HCT116 (cell line): ENCODE data around the gene WNK2. TPM values are rescaled to one million over a fixed set of nuclear protein-coding genes. Genes with fewer than 3 reads are reported as not detected.

ENCODE experiments used
- ATAC-seq: fragments of 200-7000 bp; cut with Tn5 transposase; 2 replicates; pipeline ENCODE4 v1.9.1; 2020; ENCODE audit warnings: mild to moderate bottlenecking, moderate library complexity
- BruUV-seq: library from RNA; stranded (reverse); fragments of 400-500 nt; replicated peaks from 2 replicates; lab custom pipeline; 2021; lab: Mats Ljungman, UMichigan
- CTCF ChIA-PET: fragments of 300-600 bp; sonication (Branson Sonifier 250); formaldehyde crosslinking; loops from one replicate; lab custom pipeline; 2021; ENCODE audit warnings: antibody characterized with exemption; lab: Charles Lee
- POLR2A ChIA-PET: fragments of 300-600, 350-600 bp; sonication (Branson Sonifier 250); formaldehyde crosslinking; loops from one replicate; lab custom pipeline; 2021; ENCODE audit warnings: antibody characterized with exemption; lab: Charles Lee
- RAD21 ChIA-PET, 2 experiments: fragments of 300-600 bp; sonication (Branson Sonifier 250); formaldehyde crosslinking; loops; one replicate each; lab custom pipeline; 2023; ENCODE audit warnings: low total read pairs in 2 of 2; ENCODE audit not compliant: uncharacterized antibody in 2 of 2, unreplicated experiment in 2 of 2, low non-redundant PET in 1 of 2; lab: Charles Lee
- DNase-seq: peaks from one replicate; pipeline ENCODE4 v3.0.0-alpha.2; 2010; ENCODE audit warnings: low read depth, low spot score
- H2AFZ ChIP-seq: fragments of 200-600 bp; shearing (Covaris generic), sonication (generic); 2 replicates; pipeline ENCODE4 v1.6.1; 2017; ENCODE audit warnings: low read depth, mixed run types, mixed read lengths, antibody characterized with exemption, low read length; ENCODE audit not compliant: poor library complexity, severe bottlenecking
- H3K27ac ChIP-seq: 2 replicates; pipeline ENCODE4 v1.5.1; 2012; ENCODE audit warnings: low read depth, low read length
- H3K27me3 ChIP-seq: fragments of 200-600 bp; sonication (generic); 2 replicates; pipeline ENCODE4 v1.6.1; 2016; ENCODE audit warnings: mixed run types, low read length, mixed read lengths; ENCODE audit not compliant: insufficient read depth
- H3K36me3 ChIP-seq, 2 experiments: fragments of 200-500 bp in 1 of 2; fragments of 200-600 bp in 1 of 2; sonication (Bioruptor generic) in 1 of 2; sonication (generic) in 1 of 2; 2 replicates each; pipeline versions ENCODE4 v1.5.1 to v1.6.1; 2014 to 2016; ENCODE audit warnings: low read length in 2 of 2, inconsistent platforms in 1 of 2, mixed read lengths in 1 of 2, mixed run types in 1 of 2; ENCODE audit not compliant: insufficient read depth in 2 of 2, control insufficient read depth in 1 of 2
- H3K4me1 ChIP-seq, 2 experiments: fragments of 200-600 bp in 1 of 2; sonication (generic) in 1 of 2; 2 replicates each; pipeline versions ENCODE4 v1.5.1 to v1.6.1; 2012 to 2017; ENCODE audit warnings: low read length in 2 of 2, inconsistent platforms in 1 of 2, mild to moderate bottlenecking in 1 of 2, mixed read lengths in 1 of 2, mixed run types in 1 of 2, moderate library complexity in 1 of 2; ENCODE audit not compliant: insufficient read depth in 2 of 2, control insufficient read depth in 1 of 2
- H3K4me2 ChIP-seq: fragments of 200-600 bp; sonication (generic); 2 replicates; pipeline ENCODE4 v1.6.1; 2017; ENCODE audit warnings: mixed run types, low read length, mixed read lengths
- H3K4me3 ChIP-seq, 2 experiments: fragments of 200-600 bp in 1 of 2; sonication (generic) in 1 of 2; replicated peaks in 1 of 2; 2 replicates each; pipeline ENCODE4 v1.5.1; 2011 to 2016; ENCODE audit warnings: low read length in 2 of 2, control low read depth in 1 of 2, low read depth in 1 of 2, mild to moderate bottlenecking in 1 of 2, mixed read lengths in 1 of 2, mixed run types in 1 of 2
- H3K79me2 ChIP-seq: fragments of 200-600 bp; sonication (generic); 2 replicates; pipeline ENCODE4 v1.6.1; 2017; ENCODE audit warnings: mild to moderate bottlenecking, mixed run types, low read length, moderate library complexity, mixed read lengths; ENCODE audit not compliant: insufficient read depth
- H3K9ac ChIP-seq: fragments of 200-600 bp; sonication (generic); 2 replicates; pipeline ENCODE4 v1.6.1; 2016; ENCODE audit warnings: low read length, mixed read lengths
- H3K9me2 ChIP-seq: fragments of 200-600 bp; sonication (generic), shearing (Covaris generic); 2 replicates; pipeline ENCODE4 v1.6.1; 2017; ENCODE audit warnings: mixed run types, mild to moderate bottlenecking, moderate library complexity; ENCODE audit not compliant: insufficient read depth
- H3K9me3 ChIP-seq, 2 experiments: fragments of 200-500 bp in 1 of 2; fragments of 200-600 bp in 1 of 2; sonication (Bioruptor generic) in 1 of 2; sonication (generic) in 1 of 2; 2 replicates each; pipeline ENCODE4 v1.6.1; 2014 to 2017; ENCODE audit warnings: low read length in 2 of 2, mixed read lengths in 2 of 2, inconsistent platforms in 1 of 2, low read depth in 1 of 2, mild to moderate bottlenecking in 1 of 2, mixed run types in 1 of 2, moderate library complexity in 1 of 2; ENCODE audit not compliant: control insufficient read depth in 1 of 2, insufficient read depth in 1 of 2
- H4K20me1 ChIP-seq: fragments of 200-600 bp; sonication (generic), shearing (Covaris generic); 2 replicates; pipeline ENCODE4 v1.6.1; 2017; ENCODE audit warnings: mixed run types, mild to moderate bottlenecking, moderate library complexity; ENCODE audit not compliant: insufficient read depth
- ATF3 ChIP-seq: IDR thresholded peaks from 2 replicates; pipeline ENCODE4 v1.6.1; 2012
- CEBPB ChIP-seq: IDR thresholded peaks from 2 replicates; pipeline ENCODE4 v1.6.1; 2012; ENCODE audit warnings: low read depth
- CTCF ChIP-seq, 3 experiments: fragments of 200-600 bp in 1 of 3; sonication (generic) in 1 of 3; IDR thresholded peaks in 2 of 3; conservative IDR thresholded peaks in 1 of 3; 2 replicates each; pipeline ENCODE4 v1.5.1; 2012 to 2017; ENCODE audit warnings: low read depth in 2 of 3, low read length in 2 of 3, antibody characterized with exemption in 1 of 3, borderline replicate concordance in 1 of 3, control low read depth in 1 of 3, mild to moderate bottlenecking in 1 of 3, mixed read lengths in 1 of 3, mixed run types in 1 of 3, moderate library complexity in 1 of 3; ENCODE audit not compliant: insufficient read depth in 1 of 3
- EGR1 ChIP-seq: IDR thresholded peaks from 2 replicates; pipeline ENCODE4 v1.6.1; 2012; ENCODE audit warnings: low read depth
- JUND ChIP-seq: IDR thresholded peaks from 2 replicates; pipeline ENCODE4 v1.6.1; 2012
- MAX ChIP-seq: IDR thresholded peaks from 2 replicates; pipeline ENCODE4 v1.6.1; 2012
- POLR2AphosphoS5 ChIP-seq: IDR thresholded peaks from 2 replicates; pipeline ENCODE4 v1.6.1; 2011; ENCODE audit warnings: mild to moderate bottlenecking, low read depth, low read length, moderate library complexity
- RAD21 ChIP-seq: IDR thresholded peaks from 2 replicates; pipeline ENCODE4 v1.6.1; 2012; ENCODE audit warnings: low read depth, mild to moderate bottlenecking
- SIN3A ChIP-seq: IDR thresholded peaks from 2 replicates; pipeline ENCODE4 v1.6.1; 2012; ENCODE audit warnings: low read depth
- SP1 ChIP-seq: IDR thresholded peaks from 2 replicates; pipeline ENCODE4 v1.6.1; 2012; ENCODE audit warnings: low read depth
- SRF ChIP-seq: IDR thresholded peaks from 2 replicates; pipeline ENCODE4 v1.6.1; 2012; ENCODE audit warnings: low read depth
- TCF7L2 ChIP-seq: IDR thresholded peaks from 2 replicates; pipeline ENCODE4 v1.7.0; 2011; ENCODE audit warnings: borderline replicate concordance, inconsistent platforms; ENCODE audit not compliant: insufficient read depth, insufficient read length; ENCODE audit errors: extremely low read depth
- YY1 ChIP-seq: IDR thresholded peaks from 2 replicates; pipeline ENCODE4 v1.6.1; 2011; ENCODE audit warnings: low read length, low read depth, moderate library complexity, mild to moderate bottlenecking; ENCODE audit not compliant: insufficient replicate concordance; ENCODE audit errors: extremely low read depth
- ZFX ChIP-seq: fragments of 450-650 bp; IDR thresholded peaks from 2 replicates; pipeline ENCODE4 v1.6.1; 2017
- ZNF274 ChIP-seq: fragments of 200-500 bp; sonication (Bioruptor generic); IDR thresholded peaks from 2 replicates; pipeline ENCODE4 v1.6.1; 2014; ENCODE audit warnings: mild to moderate bottlenecking, low read depth, low read length, inconsistent platforms
- intact Hi-C: fragments of 100-400 bp; cut with micrococcal nuclease; formaldehyde crosslinking; loops from 2 replicates; pipeline ENCODE4 v1.10.0; 2022
- total RNA-seq: library from RNA; stranded (reverse); gene quantifications from one replicate; pipeline ENCODE4 v1.2.1, GENCODE V29; 2021; ENCODE audit not compliant: unreplicated experiment

Gene WNK2
- total RNA-seq, 1 experiment from 2014 or later, result 24.4 TPM

GRCh38 chr9:93252781-93253530 lies 69.0 kb downstream of the WNK2 start:
- Histone ChIP-seq H3K79me2 (no peaks in the 10 kb centered on the region), H3K4me1 (no peaks in the 10 kb centered on the region), H3K4me2 (no peak overlapping the region), H2AFZ (no peak overlapping the region), H3K27me3 (no peaks in the 10 kb centered on the region), H4K20me1 (no peaks in the 10 kb centered on the region), H3K36me3 (no peaks in the 10 kb centered on the region), H3K27ac (no peak overlapping the region), H3K9me3 (no peaks in the 10 kb centered on the region), H3K4me3 (no peak overlapping the region), H3K9me2 (no peaks in the 10 kb centered on the region), H3K9ac (no peak overlapping the region)
- RAD21 ChIA-PET, result no interaction called here
- CTCF ChIA-PET, result no interaction called here
- DNase-seq, result no peak
- intact Hi-C loops, result no loop called here
- POLR2A ChIA-PET, result no interaction called here
- BruUV-seq, result no TSS peak
- TF ChIP-seq RAD21 (no peak), MAX (no peak), ZNF274 (no peak)
- ATAC-seq, result no peak

GRCh38 chr9:93253633-93254032 lies 69.7 kb downstream of the WNK2 start:
- no peaks in the 10 kb centered on the region for H3K36me3 ChIP-seq
- H3K4me3 ChIP-seq, result no peak overlapping the region
- BruUV-seq, result no TSS peak
- H3K9ac ChIP-seq, result no peak overlapping the region
- no peak for DNase-seq
- POLR2A ChIA-PET, result no interaction called here
- no peaks in the 10 kb centered on the region for H3K27me3 ChIP-seq
- CTCF ChIA-PET, result no interaction called here
- intact Hi-C loops, result no loop called here
- no peak overlapping the region for H3K27ac ChIP-seq
- RAD21 ChIA-PET, result no interaction called here
- H3K4me1 ChIP-seq, result no peaks in the 10 kb centered on the region
- no peaks in the 10 kb centered on the region for H3K79me2 ChIP-seq
- H4K20me1 ChIP-seq, result no peaks in the 10 kb centered on the region
- H2AFZ ChIP-seq, result no peak overlapping the region
- no peaks in the 10 kb centered on the region for H3K9me3 ChIP-seq
- no peak overlapping the region for H3K4me2 ChIP-seq
- ATAC-seq, result no peak
- no peaks in the 10 kb centered on the region for H3K9me2 ChIP-seq
- TF ChIP-seq CEBPB, result no peak
- TF ChIP-seq EGR1, result no peak
- no peak for TF ChIP-seq ZFX
- no peak for TF ChIP-seq POLR2AphosphoS5
- no peak for TF ChIP-seq SP1
- no peak for TF ChIP-seq ATF3
- TF ChIP-seq SRF, result no peak
- TF ChIP-seq JUND, result no peak
- TF ChIP-seq MAX, result no peak
- no peak for TF ChIP-seq YY1
- TF ChIP-seq SIN3A, result no peak
- TF ChIP-seq TCF7L2, result no peak
- no peak for TF ChIP-seq CTCF (IDR thresholded peaks at IDR 0.05 in 2 of 3, conservative IDR thresholded peaks at IDR 0.05 in 1 of 3; ENCODE audit: borderline replicate concordance in 1 of 3, insufficient read depth in 1 of 3, low read depth in 2 of 3, low read length in 2 of 3)
- TF ChIP-seq RAD21, result no peak
- TF ChIP-seq ZNF274, result no peak
